Smooth muscle cell (in vitro differentiated cells): Measurements from ENCODE around the gene HDAC3. TPM values are rescaled to one million over a fixed set of nuclear protein-coding genes. Genes with fewer than 3 reads are reported as not detected.

ENCODE experiments used
- DNase-seq: peaks from one replicate; lab custom pipeline; 2025; ENCODE audit not compliant: unreplicated experiment; lab: John Stamatoyannopoulos, UW
- H2AFZ ChIP-seq: fragments of 200-600 bp; sonication (generic); 2 replicates; pipeline ENCODE4 v1.6.0; 2016; ENCODE audit warnings: antibody characterized with exemption, low read depth, mild to moderate bottlenecking
- H3F3A ChIP-seq: fragments of 200-600 bp; sonication (generic); 2 replicates; pipeline ENCODE4 v1.6.0; 2017; ENCODE audit warnings: antibody characterized with exemption, low read depth
- H3K27ac ChIP-seq: fragments of 200-600 bp; sonication (generic); 2 replicates; pipeline ENCODE4 v1.5.1; 2016; ENCODE audit warnings: low read depth, mild to moderate bottlenecking
- H3K27me3 ChIP-seq: fragments of 200-600 bp; sonication (generic); 2 replicates; pipeline ENCODE4 v1.6.1; 2016; ENCODE audit warnings: low read depth, mild to moderate bottlenecking
- H3K36me3 ChIP-seq: fragments of 200-600 bp; sonication (generic); 2 replicates; pipeline ENCODE4 v1.5.1; 2016; ENCODE audit warnings: low read depth
- H3K4me1 ChIP-seq: fragments of 200-600 bp; sonication (generic); 2 replicates; pipeline ENCODE4 v1.5.1; 2016; ENCODE audit warnings: low read depth
- H3K4me2 ChIP-seq: fragments of 200-600 bp; sonication (generic); 2 replicates; pipeline ENCODE4 v1.6.0; 2016; ENCODE audit warnings: mild to moderate bottlenecking
- H3K4me3 ChIP-seq: fragments of 200-600 bp; sonication (generic); 2 replicates; pipeline ENCODE4 v1.5.1; 2016; ENCODE audit warnings: mild to moderate bottlenecking
- H3K79me2 ChIP-seq: fragments of 200-600 bp; sonication (generic); 2 replicates; pipeline ENCODE4 v1.6.0; 2016; ENCODE audit warnings: low read depth, mild to moderate bottlenecking
- H3K9ac ChIP-seq: fragments of 200-600 bp; sonication (generic); 2 replicates; pipeline ENCODE4 v1.6.0; 2016; ENCODE audit warnings: low read depth
- H3K9me3 ChIP-seq: fragments of 200-600 bp; sonication (generic); replicated peaks from 2 replicates; pipeline ENCODE4 v1.5.1; 2016; ENCODE audit warnings: low read depth
- H4K20me1 ChIP-seq: fragments of 200-600 bp; sonication (generic); 2 replicates; pipeline ENCODE4 v1.6.0; 2016; ENCODE audit warnings: low read depth
- WGBS: methylation state at CpG from one replicate; pipeline ENCODE4 v1.1.7; 2016; ENCODE audit warnings: low lambda C conversion rate; 5-methylcytosine and 5-hydroxymethylcytosine counted together
- polyA plus RNA-seq: library from polyadenylated mRNA; unstranded; fragments of >200 nt; fragmentation: Nextera tagmentation; extraction: Ambion mirVana; gene quantifications from 2 replicates; pipeline ENCODE4 v1.2.1, GENCODE V29; 2016
- total RNA-seq: library from RNA; depleted of rRNA; stranded (reverse); fragments of >200 nt; gene quantifications from 2 replicates; pipeline ENCODE4 v1.2.3, GENCODE V29; 2014
- TF ChIP-seq, protein P1 (sequence below): fragments of 200-600 bp; sonication (generic); IDR thresholded peaks from 2 replicates; pipeline ENCODE4 v1.5.1; 2017; ENCODE audit warnings: borderline replicate concordance, mild to moderate bottlenecking, antibody characterized with exemption; ENCODE audit not compliant: insufficient read depth, poor library complexity, severe bottlenecking

Gene HDAC3
- total and polyA plus RNA-seq, 2 experiments from 2014 or later: 50.2 to 66.9 TPM

DNA sequence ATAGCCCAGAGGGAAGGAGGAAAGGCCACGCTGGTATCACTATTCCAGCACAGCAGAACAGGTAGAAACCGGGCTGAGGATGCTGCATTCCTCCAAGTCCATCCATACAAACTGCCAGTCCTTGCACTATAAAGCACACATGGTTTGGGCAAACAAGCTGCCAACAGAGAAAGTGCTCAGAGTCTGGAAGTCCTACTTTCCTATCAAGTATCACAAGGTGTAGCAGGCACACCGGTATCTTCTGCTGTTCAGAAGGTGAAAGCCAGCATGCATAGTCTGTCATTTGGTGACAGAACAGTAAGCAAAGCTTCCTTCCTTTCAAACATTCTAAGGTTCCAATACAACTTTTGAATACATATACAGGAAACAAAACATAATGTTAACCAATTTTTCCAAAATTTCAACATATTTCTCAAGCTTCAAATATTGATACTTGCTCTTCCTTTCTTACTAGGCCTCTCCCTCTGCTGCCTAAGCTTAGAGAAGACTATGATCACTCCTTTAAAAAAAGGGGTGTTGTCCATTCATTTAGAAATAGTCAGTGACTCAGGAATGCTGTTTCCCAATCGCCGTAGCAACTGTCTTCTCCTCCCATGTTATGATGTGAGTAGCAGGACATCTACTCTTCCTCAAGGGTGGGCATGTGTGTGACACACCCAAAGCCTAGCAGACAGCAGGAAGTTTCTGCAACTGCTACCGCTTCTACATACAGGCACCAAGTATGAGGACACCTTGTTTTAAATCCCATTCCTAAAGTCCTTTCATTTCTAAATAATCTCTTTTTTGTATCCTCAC lies 32.5 kb downstream of the HDAC3 start:
- peaks cover 23% of the 10 kb centered on the region for H4K20me1 ChIP-seq
- H3K4me1 ChIP-seq: no peaks in the 10 kb centered on the region
- no peak overlapping the region for H3K4me3 ChIP-seq
- peak overlapping the region; percentile 81 for H3K27ac ChIP-seq
- WGBS: 73% methylated on average over 6 of the region's 6 CpGs
- no peak overlapping the region for H2AFZ ChIP-seq
- peak overlapping the region; percentile 8 for H3K4me2 ChIP-seq
- peak overlapping the region; percentile 65 for H3K9ac ChIP-seq
- DNase-seq: no peak
- no peaks in the 10 kb centered on the region for H3K9me3 ChIP-seq
- TF ChIP-seq, protein P1, sequence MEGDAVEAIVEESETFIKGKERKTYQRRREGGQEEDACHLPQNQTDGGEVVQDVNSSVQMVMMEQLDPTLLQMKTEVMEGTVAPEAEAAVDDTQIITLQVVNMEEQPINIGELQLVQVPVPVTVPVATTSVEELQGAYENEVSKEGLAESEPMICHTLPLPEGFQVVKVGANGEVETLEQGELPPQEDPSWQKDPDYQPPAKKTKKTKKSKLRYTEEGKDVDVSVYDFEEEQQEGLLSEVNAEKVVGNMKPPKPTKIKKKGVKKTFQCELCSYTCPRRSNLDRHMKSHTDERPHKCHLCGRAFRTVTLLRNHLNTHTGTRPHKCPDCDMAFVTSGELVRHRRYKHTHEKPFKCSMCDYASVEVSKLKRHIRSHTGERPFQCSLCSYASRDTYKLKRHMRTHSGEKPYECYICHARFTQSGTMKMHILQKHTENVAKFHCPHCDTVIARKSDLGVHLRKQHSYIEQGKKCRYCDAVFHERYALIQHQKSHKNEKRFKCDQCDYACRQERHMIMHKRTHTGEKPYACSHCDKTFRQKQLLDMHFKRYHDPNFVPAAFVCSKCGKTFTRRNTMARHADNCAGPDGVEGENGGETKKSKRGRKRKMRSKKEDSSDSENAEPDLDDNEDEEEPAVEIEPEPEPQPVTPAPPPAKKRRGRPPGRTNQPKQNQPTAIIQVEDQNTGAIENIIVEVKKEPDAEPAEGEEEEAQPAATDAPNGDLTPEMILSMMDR: no peak
- H3K79me2 ChIP-seq: peaks cover 80% of the 10 kb centered on the region
- H3K36me3 ChIP-seq: no peaks in the 10 kb centered on the region
- H3K27me3 ChIP-seq: no peaks in the 10 kb centered on the region
- no peaks in the 10 kb centered on the region for H3F3A ChIP-seq

DNA sequence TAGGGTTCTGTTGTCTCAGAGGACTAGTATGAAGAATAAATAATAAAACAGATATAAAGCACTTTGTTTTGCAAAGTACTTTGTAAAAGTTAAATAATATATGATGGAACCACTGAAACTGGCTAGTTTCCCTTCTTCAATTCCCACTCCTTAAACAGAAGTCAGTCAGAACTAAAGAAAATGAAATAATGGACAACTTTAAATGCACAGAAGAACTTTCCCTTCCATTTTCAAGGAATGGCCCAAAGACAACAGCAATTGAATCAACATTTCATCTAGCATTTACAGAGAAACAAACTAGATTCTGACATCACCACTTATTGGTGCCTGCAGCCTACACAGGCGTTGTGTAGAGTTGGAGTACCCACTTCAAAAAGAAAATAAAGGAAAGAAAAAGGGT lies 34.0 kb downstream of the HDAC3 start:
- H3K9ac ChIP-seq: no peak overlapping the region
- H3K27me3 ChIP-seq: no peaks in the 10 kb centered on the region
- no peaks in the 10 kb centered on the region for H3K36me3 ChIP-seq
- H4K20me1 ChIP-seq: peaks cover 18% of the 10 kb centered on the region
- 96% methylated on average over 1 of the region's 1 CpG for WGBS
- H3K9me3 ChIP-seq: no peaks in the 10 kb centered on the region
- DNase-seq: no peak
- H3K79me2 ChIP-seq: peaks cover 79% of the 10 kb centered on the region
- H3F3A ChIP-seq: no peaks in the 10 kb centered on the region
- H3K4me2 ChIP-seq: no peak overlapping the region
- peak overlapping the region; percentile 81 for H3K27ac ChIP-seq
- H3K4me1 ChIP-seq: no peaks in the 10 kb centered on the region
- TF ChIP-seq, protein P1: no peak
- no peak overlapping the region for H3K4me3 ChIP-seq
- H2AFZ ChIP-seq: no peak overlapping the region

DNA sequence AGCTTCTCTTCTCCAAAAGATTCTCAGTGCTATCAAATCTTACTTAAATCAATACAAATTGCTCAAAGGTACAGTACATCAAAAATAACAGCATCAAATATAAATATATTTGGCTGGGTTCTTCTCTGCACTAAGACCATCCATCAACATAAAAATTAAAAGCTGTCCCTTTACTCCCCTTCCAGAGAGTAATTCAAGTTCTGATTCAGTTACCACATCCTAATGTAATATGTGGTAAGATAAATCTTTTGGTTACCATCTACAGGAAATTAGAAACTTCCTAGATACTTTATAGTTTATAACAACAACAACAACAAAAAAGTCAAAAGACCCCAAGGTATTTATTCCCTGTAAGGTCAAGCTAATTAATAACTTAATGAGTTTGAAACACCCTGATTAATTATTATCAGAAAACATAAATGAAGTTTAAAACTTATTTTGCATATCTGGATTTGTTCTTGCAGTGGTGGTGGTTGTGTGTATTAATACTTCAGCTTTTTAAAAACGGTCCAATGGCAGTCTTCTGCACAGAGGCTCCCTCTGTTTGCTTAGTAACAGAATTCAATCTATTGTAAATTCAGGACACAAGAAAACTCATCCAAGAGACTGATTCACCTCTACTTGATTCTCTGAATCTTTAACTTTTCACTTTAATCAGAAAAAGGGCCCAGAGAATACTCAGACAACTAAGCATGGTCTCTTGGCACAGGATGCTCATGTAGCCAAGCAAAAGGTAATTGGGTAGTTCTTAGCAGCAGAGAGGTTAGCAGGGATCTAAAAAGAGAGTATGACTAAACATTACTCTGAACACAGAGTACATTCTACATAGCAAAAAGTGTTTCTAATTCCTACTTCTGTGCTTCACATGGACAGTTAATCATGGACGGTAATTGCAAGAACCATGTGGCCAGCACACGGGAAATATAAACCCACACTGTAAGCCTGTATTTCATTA lies 38.0 kb downstream of the HDAC3 start:
- Histone ChIP-seq H3K27ac (no peak overlapping the region), H3K9me3 (no peaks in the 10 kb centered on the region), H3K9ac (no peak overlapping the region), H2AFZ (no peak overlapping the region), H3K4me2 (no peak overlapping the region), H3K79me2 (peaks cover 78% of the 10 kb centered on the region), H3K4me1 (no peaks in the 10 kb centered on the region), H3K4me3 (no peak overlapping the region), H3K27me3 (no peaks in the 10 kb centered on the region), H3K36me3 (no peaks in the 10 kb centered on the region), H4K20me1 (peaks cover 14% of the 10 kb centered on the region), H3F3A (no peaks in the 10 kb centered on the region)
- TF ChIP-seq, protein P1: no peak
- DNase-seq: no peak
- WGBS: 95% methylated on average over 3 of the region's 3 CpGs
